Measurements from ENCODE around the gene MUC4. TPM values are rescaled to one million over a fixed set of nuclear protein-coding genes. Genes with fewer than 3 reads are reported as not detected.

The MUC4 gene
- polyA plus RNA-seq, 3 donors, result not detected

GRCh38 chr3:195752546-195753331, 59.0 kb downstream of the MUC4 start:
- peaks cover 0 to 3% of the 10 kb centered on the region in 2 donors for H3K4me1 ChIP-seq (ENCODE audit: control insufficient read depth in 1 of 2, insufficient read depth in 2 of 2, low read length in 2 of 2)
- no peak for DNase-seq
- H2AFZ ChIP-seq (ENCODE audit: insufficient read depth, low read depth, low read length, poor library complexity, severe bottlenecking), result no peak overlapping the region
- WGBS (ENCODE audit: insufficient coverage), result 87% methylated on average over 21 of the region's 26 CpGs
- H3K4me3 ChIP-seq (replicated peaks in 1 of 3; ENCODE audit: low read depth in 2 of 3, low read length in 3 of 3), result no peak overlapping the region
- H3K9ac ChIP-seq (ENCODE audit: insufficient read depth, low read length, poor library complexity, severe bottlenecking), result no peak overlapping the region
- H3K27ac ChIP-seq (ENCODE audit: low read depth in 1 of 2, low read length in 2 of 2), result no peak overlapping the region
- no peak overlapping the region for H3K4me2 ChIP-seq (replicated peaks; ENCODE audit: extremely low read depth, low read length, poor library complexity, severe bottlenecking)
- Mint-ChIP-seq H3K9me3 (peaks cover 0 to 2% (median 0%) of the 10 kb centered on the region in 7 donors), H3K27ac (no peak overlapping the region), H3K36me3 (no peaks in the 10 kb centered on the region), H3K27me3 (ENCODE audit: low read depth in 3 of 3) (peaks cover 13 to 30% (median 27%) of the 10 kb centered on the region in 3 donors), H3K4me3 (no peak overlapping the region), H3K4me1 (peaks cover 4% of the 10 kb centered on the region)
- H4K20me1 ChIP-seq (ENCODE audit: insufficient read depth, low read length), result no peaks in the 10 kb centered on the region
- intact Hi-C loops (cut with micrococcal nuclease), result no loop called here
- no peaks in the 10 kb centered on the region for H3K36me3 ChIP-seq (replicated peaks in 1 of 2; ENCODE audit: control insufficient read depth in 1 of 2, insufficient read depth in 2 of 2, low read length in 2 of 2)
- no peaks in the 10 kb centered on the region for H3K9me3 ChIP-seq (replicated peaks in 1 of 2; ENCODE audit: control insufficient read depth in 1 of 2, insufficient read depth in 1 of 2, low read length in 2 of 2)
- no peaks in the 10 kb centered on the region for H3K79me2 ChIP-seq (ENCODE audit: insufficient read depth, low read length)
- peaks cover 0 to 8% of the 10 kb centered on the region in 2 donors for H3K27me3 ChIP-seq (ENCODE audit: control insufficient read depth in 2 of 2, insufficient read depth in 2 of 2, low read length in 2 of 2)
- TF ChIP-seq, protein P1, sequence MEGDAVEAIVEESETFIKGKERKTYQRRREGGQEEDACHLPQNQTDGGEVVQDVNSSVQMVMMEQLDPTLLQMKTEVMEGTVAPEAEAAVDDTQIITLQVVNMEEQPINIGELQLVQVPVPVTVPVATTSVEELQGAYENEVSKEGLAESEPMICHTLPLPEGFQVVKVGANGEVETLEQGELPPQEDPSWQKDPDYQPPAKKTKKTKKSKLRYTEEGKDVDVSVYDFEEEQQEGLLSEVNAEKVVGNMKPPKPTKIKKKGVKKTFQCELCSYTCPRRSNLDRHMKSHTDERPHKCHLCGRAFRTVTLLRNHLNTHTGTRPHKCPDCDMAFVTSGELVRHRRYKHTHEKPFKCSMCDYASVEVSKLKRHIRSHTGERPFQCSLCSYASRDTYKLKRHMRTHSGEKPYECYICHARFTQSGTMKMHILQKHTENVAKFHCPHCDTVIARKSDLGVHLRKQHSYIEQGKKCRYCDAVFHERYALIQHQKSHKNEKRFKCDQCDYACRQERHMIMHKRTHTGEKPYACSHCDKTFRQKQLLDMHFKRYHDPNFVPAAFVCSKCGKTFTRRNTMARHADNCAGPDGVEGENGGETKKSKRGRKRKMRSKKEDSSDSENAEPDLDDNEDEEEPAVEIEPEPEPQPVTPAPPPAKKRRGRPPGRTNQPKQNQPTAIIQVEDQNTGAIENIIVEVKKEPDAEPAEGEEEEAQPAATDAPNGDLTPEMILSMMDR (IDR thresholded peaks at IDR 0.05), result no peak

- Mint-ChIP-seq H3K4me3 (no peak overlapping the region), H3K9me3 (peaks cover 0 to 3% (median 0%) of the 10 kb centered on the region in 7 donors), H3K27ac (no peak overlapping the region), H3K4me1 (peaks cover 4% of the 10 kb centered on the region), H3K27me3 (ENCODE audit: low read depth in 3 of 3) (peaks cover 7 to 26% (median 25%) of the 10 kb centered on the region in 3 donors), H3K36me3 (no peaks in the 10 kb centered on the region)
- TF ChIP-seq, protein P1 (IDR thresholded peaks at IDR 0.05), result no peak
- H3K9ac ChIP-seq (ENCODE audit: insufficient read depth, low read length, poor library complexity, severe bottlenecking), result no peak overlapping the region
- H3K79me2 ChIP-seq (ENCODE audit: insufficient read depth, low read length), result no peaks in the 10 kb centered on the region
- no peak overlapping the region for H3K4me2 ChIP-seq (replicated peaks; ENCODE audit: extremely low read depth, low read length, poor library complexity, severe bottlenecking)
- no peak overlapping the region for H2AFZ ChIP-seq (ENCODE audit: insufficient read depth, low read depth, low read length, poor library complexity, severe bottlenecking)
- no peak overlapping the region for H3K27ac ChIP-seq (ENCODE audit: low read depth in 1 of 2, low read length in 2 of 2)
- intact Hi-C loops (cut with micrococcal nuclease), result no loop called here
- H4K20me1 ChIP-seq (ENCODE audit: insufficient read depth, low read length), result no peaks in the 10 kb centered on the region
- H3K9me3 ChIP-seq (replicated peaks in 1 of 2; ENCODE audit: control insufficient read depth in 1 of 2, insufficient read depth in 1 of 2, low read length in 2 of 2), result no peaks in the 10 kb centered on the region
- 90% methylated on average over 2 of the region's 13 CpGs for WGBS (ENCODE audit: insufficient coverage)
- no peak overlapping the region for H3K4me3 ChIP-seq (replicated peaks in 1 of 3; ENCODE audit: low read depth in 2 of 3, low read length in 3 of 3)
- peaks cover 0 to 3% of the 10 kb centered on the region in 2 donors for H3K4me1 ChIP-seq (ENCODE audit: control insufficient read depth in 1 of 2, insufficient read depth in 2 of 2, low read length in 2 of 2)
- no peaks in the 10 kb centered on the region for H3K36me3 ChIP-seq (replicated peaks in 1 of 2; ENCODE audit: control insufficient read depth in 1 of 2, insufficient read depth in 2 of 2, low read length in 2 of 2)
- peaks cover 0 to 2% of the 10 kb centered on the region in 2 donors for H3K27me3 ChIP-seq (ENCODE audit: control insufficient read depth in 2 of 2, insufficient read depth in 2 of 2, low read length in 2 of 2)
- DNase-seq, result no peak
Measured at GRCh38 chr3:195752066-195752465, 59.7 kb downstream of the MUC4 start.

Data from CD14-positive monocyte (primary cell).